22Rv1 (cell line): ENCODE measurements around the gene ARID1B.

Experiments
- ZFX ChIP-seq: fragments of 450-650 bp; IDR thresholded peaks from 2 replicates; pipeline ENCODE4 v1.6.1; 2017; ENCODE audit warnings: antibody characterized with exemption, borderline replicate concordance
- TF ChIP-seq, protein P1 (sequence below): fragments of 450-650 bp; IDR thresholded peaks from 2 replicates; pipeline ENCODE4 v1.5.1; 2017; ENCODE audit warnings: mild to moderate bottlenecking

DNA sequence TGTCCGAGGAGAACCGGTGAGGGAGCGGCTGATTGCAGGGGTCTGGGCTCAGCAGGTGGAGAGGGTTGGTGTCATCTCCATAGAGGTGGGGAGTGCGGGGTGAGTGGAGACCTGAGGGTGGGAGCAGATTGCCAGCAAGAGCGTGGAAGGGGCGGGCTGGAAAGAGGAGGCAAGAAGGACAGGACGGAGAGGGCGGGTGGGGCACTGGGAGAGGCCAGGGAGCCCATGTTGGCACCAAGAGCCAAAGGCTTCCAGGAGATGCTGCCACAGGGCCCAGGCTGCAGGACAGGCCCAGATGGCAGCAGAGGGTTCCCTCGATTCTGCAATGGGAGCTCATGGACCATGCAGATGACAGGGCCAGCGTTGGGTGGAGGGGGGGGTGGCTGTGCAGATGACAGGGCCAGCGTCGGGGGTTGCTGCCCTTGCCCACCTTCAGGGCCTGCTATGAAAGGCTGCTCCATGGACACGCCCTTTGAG lies 440.8 kb downstream of the ARID1B start:
- TF ChIP-seq, protein P1, sequence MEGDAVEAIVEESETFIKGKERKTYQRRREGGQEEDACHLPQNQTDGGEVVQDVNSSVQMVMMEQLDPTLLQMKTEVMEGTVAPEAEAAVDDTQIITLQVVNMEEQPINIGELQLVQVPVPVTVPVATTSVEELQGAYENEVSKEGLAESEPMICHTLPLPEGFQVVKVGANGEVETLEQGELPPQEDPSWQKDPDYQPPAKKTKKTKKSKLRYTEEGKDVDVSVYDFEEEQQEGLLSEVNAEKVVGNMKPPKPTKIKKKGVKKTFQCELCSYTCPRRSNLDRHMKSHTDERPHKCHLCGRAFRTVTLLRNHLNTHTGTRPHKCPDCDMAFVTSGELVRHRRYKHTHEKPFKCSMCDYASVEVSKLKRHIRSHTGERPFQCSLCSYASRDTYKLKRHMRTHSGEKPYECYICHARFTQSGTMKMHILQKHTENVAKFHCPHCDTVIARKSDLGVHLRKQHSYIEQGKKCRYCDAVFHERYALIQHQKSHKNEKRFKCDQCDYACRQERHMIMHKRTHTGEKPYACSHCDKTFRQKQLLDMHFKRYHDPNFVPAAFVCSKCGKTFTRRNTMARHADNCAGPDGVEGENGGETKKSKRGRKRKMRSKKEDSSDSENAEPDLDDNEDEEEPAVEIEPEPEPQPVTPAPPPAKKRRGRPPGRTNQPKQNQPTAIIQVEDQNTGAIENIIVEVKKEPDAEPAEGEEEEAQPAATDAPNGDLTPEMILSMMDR, result no peak
- TF ChIP-seq ZFX, result no peak
